22Rv1 (cell line): ENCODE results near the gene CHD9.

Experiments
- ZFX ChIP-seq: fragments of 450-650 bp; IDR thresholded peaks from 2 replicates; pipeline ENCODE4 v1.6.1; 2017; ENCODE audit warnings: antibody characterized with exemption, borderline replicate concordance
- TF ChIP-seq, protein P1 (sequence below): fragments of 450-650 bp; IDR thresholded peaks from 2 replicates; pipeline ENCODE4 v1.5.1; 2017; ENCODE audit warnings: mild to moderate bottlenecking

DNA sequence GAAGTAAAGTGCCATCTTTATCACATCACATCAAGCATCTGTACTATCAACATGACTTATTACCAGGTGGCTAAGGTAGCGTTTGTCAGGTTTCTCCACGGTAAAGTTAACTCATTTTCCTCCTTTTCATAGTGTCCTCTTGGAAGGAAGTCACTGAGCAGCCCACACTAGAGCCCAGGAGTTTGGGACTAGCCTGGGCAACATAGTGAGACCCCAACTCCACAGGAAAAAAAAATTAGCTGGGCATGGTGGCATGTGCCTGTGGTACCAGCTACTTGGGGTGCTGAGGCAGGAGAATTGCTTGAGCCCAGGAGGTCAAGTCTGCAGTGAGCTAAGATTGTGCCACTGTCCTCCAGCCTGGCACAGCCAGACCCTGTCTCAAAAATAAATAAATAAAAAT, 12.9 kb downstream of the CHD9 start:
- TF ChIP-seq, protein P1, sequence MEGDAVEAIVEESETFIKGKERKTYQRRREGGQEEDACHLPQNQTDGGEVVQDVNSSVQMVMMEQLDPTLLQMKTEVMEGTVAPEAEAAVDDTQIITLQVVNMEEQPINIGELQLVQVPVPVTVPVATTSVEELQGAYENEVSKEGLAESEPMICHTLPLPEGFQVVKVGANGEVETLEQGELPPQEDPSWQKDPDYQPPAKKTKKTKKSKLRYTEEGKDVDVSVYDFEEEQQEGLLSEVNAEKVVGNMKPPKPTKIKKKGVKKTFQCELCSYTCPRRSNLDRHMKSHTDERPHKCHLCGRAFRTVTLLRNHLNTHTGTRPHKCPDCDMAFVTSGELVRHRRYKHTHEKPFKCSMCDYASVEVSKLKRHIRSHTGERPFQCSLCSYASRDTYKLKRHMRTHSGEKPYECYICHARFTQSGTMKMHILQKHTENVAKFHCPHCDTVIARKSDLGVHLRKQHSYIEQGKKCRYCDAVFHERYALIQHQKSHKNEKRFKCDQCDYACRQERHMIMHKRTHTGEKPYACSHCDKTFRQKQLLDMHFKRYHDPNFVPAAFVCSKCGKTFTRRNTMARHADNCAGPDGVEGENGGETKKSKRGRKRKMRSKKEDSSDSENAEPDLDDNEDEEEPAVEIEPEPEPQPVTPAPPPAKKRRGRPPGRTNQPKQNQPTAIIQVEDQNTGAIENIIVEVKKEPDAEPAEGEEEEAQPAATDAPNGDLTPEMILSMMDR: no peak
- no peak for TF ChIP-seq ZFX
